SK-N-DZ (cell line): ENCODE measurements around the gene TNFRSF21.
"Not testable (repeated sequence)": the region's sequence is repeated elsewhere in the genome, so short reads cannot be mapped to it uniquely, and the experiment has no call there.

Experiments
- DNase-seq: peaks from one replicate; pipeline ENCODE4 v3.0.0-alpha.2; 2015; ENCODE audit warnings: low spot score

The TNFRSF21 gene

DNA sequence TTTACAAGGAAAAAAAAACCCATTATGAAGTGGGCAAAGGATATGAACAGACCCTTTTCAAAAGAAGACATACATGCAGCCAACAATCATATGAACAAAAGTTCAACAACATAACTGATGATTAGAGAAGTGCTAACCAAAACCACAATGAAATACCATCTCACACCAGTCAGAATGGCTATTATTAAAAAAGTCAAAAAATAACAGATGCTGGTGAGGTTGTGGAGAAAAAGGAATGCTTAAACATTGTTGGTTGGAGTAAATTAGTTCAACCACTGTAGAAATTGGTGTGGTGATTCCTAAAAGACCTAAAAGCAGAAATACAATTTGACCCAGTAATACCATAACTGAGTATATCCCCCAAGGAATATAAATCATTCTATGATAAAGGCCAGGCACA lies 86.5 kb downstream of the TNFRSF21 start:
- not testable (repeated sequence) for DNase-seq

GRCh38 chr6:47221565-47221964 lies 88.1 kb downstream of the TNFRSF21 start:
- no peak for DNase-seq

DNA sequence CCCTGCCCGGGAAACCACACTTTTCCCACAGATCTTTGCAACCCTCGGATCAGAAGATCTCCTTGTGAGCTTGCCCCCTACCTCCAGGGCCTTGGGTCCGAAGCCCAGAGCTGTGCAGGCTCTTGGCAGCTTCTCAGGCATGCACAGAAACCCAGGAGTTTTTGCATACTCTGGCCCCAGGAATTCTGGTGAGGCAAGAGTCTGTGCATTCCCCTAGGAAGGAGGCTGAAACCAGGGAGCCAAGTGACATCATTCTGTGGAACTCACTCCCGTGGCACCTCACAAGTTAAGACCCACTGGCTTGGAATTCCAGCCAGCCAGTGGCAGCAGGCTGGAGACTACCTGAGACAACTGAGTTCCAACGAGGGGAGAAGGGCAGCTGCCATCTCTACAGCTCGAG lies 100.1 kb downstream of the TNFRSF21 start:
- no peak for DNase-seq

- DNase-seq, result no peak
These were observed 102.4 kb downstream of the TNFRSF21 start for GRCh38 chr6:47207261-47207660.

DNA sequence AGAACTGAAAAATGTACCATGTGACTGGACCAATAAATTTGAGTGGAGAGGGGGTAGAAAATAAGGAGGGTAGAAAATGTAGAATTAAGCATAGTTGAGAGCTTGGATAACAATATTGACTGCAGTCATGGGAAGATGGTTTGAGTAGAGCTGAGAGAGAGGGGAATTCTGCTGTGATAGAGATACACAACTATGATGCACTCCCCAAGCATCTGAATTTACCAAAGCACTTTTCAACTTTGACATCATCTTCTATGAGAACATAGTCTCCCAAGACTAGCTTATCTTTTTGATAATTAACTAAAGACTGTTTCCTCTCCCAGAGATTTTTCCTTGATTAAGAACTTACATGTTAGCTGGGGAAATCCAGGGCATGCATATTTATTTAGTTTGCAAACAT lies 103.1 kb downstream of the TNFRSF21 start:
- DNase-seq, result no peak

GRCh38 chr6:47203938-47204611 lies 105.6 kb downstream of the TNFRSF21 start:
- DNase-seq, result no peak

DNA sequence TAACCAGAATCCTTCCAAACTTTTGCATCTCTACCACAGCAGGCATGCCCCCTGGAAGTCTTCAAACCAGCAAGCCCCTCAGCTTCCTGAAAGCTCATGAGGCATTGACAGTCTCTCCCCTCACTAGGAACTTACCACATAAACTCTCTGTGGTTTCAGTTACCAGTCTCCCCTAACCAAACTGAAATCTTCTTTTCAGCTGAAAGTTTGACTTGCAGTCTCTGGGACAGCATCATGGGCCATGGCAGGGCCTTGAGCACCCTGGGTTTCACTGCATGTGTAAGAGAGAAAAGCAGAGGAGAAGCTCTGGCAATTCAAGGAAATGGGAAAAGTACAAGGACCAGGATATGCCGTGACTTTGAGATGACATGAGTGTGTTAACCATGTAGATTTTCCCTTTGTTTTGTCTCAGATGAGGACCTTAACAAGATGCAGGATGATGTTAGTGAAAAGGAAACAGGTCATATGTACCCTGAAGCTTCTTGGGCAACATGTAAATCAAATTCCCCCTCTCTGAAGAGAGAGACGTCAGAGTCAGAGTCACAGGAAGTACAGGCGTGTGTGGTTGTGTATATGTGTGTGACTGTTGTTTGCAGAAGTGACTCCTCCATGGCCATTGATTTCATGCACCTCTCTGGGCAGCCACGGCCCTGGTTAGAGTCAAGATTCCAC lies 106.3 kb downstream of the TNFRSF21 start:
- no peak for DNase-seq

DNA sequence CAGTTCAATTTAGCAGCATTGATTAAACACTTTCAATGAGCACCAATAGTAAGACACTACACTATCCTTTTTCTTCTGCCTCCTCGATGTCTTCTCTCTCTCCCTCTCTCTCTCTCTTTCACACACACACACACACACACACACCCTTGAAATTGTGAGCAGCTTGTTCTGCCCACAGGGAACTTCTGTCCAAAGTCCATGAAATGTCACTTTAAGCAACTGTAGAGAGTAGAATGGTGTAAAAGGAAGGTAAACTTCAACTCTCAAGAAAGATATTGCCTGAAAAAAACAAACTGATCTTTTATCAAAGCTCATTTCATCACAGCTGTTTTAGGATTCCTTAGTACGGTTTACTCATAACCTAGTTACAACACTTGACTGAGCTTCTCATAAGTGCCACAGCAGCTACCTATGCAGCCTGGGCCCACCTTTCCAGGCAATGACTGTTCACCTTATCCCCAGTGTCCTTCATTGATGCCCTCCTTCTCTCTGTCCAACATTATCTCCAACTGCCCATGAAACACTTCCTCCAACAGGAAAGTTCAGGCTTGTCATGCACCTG lies 107.0 kb downstream of the TNFRSF21 start:
- no peak for DNase-seq

DNA sequence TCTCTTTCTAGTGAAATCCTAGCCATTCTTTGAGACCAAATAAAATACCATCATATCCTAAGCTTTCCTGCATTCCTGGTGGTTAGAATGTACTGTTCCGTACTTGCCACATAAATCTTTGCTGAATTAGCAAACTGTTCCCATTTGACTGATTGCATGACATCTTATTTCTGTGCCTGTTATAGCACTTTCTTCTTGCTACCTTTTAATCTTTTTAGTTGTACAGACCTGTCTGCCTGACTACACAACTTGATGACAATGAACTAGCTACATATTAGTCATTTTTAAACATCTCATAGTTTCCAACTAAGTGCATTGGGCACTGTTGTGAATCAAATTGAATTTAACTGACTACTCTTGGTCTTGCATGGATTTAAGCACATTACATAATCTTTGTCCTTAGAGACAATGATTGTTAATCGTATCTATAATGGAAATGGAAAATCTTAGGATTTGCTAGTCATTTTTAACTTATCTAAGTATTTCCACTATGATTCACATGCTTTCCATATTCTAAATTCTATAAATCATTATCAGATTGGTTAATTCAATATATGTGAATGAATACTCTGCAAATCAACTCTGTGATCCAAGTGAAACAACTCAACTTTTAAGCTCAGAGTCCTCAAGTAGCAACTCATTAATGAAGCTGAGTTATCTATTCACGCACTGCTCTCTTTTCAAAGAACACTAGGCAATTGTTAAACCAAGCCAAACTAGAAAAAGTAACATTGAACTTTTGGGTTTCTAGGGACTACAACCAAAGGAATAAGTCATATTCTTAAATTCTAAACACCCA lies 109.0 kb downstream of the TNFRSF21 start:
- no peak for DNase-seq

GRCh38 chr6:47197682-47198640 lies 111.7 kb downstream of the TNFRSF21 start:
- no peak for DNase-seq

DNA sequence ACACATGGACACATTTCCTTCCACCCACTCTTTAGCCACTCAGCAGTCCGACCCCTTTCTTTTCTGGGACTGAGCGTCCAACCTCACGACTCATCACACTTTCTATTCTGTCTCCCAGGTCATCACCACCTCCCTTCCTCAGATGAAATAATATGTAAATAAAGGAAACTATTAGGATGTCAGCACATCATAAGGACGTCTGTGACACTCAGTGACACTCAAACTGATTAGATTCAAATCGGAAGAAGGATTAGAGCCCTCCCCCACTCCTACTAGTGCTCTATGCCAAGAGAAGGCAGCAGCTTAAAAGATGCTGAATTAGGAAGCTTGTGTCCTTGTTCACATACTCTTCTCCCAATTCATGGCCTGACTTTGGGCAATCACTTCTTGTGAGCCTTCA lies 113.6 kb downstream of the TNFRSF21 start:
- no peak for DNase-seq

GRCh38 chr6:47195011-47195650 lies 114.6 kb downstream of the TNFRSF21 start:
- DNase-seq, result peak; percentile 49

DNA sequence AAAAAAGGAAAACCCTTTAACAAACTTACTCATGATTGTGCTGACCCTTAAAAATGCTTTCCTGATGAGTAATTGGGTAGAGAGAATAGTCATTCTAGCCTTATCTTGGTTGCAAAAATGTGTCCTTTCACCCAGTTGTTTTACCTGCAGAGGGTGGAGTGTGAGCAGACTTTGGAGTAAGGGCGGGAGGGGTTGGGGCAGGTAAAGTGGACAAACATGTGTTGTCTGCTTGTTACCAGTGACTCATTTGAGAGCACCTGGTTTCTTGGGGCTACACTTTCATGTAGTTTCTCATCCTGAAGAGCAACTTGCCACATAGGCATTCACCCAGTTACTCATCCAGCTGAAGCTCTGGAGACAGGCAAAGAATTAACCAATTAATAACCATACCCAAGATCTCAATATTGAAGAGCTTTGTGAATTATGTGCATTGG lies 121.1 kb downstream of the TNFRSF21 start:
- no peak for DNase-seq

GRCh38 chr6:47187893-47188587 lies 121.7 kb downstream of the TNFRSF21 start:
- no peak for DNase-seq

GRCh38 chr6:47187113-47187512 lies 122.6 kb downstream of the TNFRSF21 start:
- no peak for DNase-seq

DNA sequence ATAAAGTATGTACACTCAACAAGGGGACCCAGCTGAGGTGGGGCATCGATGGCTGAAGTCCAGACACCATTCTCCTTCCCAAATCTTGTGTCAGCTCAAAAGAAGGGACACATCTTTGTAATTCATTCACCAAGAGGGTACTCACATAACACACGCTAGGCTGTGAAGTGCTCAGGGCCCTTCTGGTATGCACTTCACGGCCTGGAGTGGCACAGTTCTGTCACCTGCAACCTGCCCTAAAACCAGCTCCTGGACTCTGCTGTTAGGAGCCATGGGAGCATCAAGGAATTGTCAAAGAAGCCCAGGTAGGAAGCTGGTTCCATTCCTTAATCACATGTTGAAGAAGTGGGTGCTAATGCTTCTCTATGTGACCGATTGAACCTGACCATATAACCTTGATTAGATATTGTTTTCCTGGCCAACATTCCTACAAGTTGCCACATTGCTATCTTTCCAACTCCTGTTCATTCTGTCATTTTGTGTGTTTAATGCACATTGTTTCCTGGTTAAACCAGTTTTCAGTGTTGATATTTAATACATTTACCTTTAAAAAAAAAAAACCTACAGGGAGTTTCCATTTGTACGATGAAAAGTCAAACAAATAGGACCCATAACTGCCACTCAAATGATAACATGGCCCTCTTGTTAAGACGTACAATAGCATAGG lies 127.3 kb downstream of the TNFRSF21 start:
- no peak for DNase-seq

- DNase-seq, result no peak
These were observed 128.0 kb downstream of the TNFRSF21 start for GRCh38 chr6:47181681-47182080.
